ENCODE results near the gene RAD21L1.

- TF ChIP-seq POLR2AphosphoS5 (IDR thresholded peaks at IDR 0.05; ENCODE audit: low read depth, low read length) (no peak), POLR2A (IDR thresholded peaks at IDR 0.05; ENCODE audit: low read depth, low read length) (no peak)
Measured at GRCh38 chr20:1247689-1248088, 21.8 kb downstream of the RAD21L1 start.
